Measurements from ENCODE around the gene EGLN1. TPM values are rescaled to one million over a fixed set of nuclear protein-coding genes. Genes with fewer than 3 reads are reported as not detected.
"Not testable (repeated sequence)": the region's sequence is repeated elsewhere in the genome, so short reads cannot be mapped to it uniquely, and the experiment has no call there.

Gene EGLN1
- total RNA-seq, 1 experiment from 2014 or later = 29.0 TPM

DNA sequence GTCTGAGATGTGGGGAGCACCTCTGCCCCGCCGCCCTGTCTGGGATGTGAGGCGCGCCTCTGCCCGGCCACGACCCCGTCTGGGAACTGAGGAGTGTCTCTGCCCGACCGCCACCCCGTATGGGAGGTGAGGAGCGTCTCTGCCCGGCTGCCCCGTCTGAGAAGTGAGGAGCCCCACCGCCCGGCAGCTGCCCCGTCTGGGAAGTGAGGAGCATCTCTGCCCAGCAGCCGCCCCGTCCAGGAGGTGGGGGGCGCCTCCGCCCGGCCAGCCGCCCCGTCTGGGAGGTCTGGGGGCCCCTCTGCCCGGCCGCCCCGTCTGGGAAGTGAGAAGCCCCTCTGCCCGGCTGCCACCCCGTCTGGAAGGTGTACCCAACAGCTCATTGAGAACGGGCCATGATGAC, 32.0 kb upstream of the EGLN1 start:
- BruUV-seq (replicated peaks); intact Hi-C loops (cut with micrococcal nuclease; ENCODE audit: unreplicated experiment): not testable (repeated sequence)

GRCh38 chr1:231446138-231446537, 24.1 kb upstream of the EGLN1 start:
- Histone ChIP-seq H3K9me3 (ENCODE audit: control insufficient read depth, insufficient read depth, low read depth, low read length) (no peaks in the 10 kb centered on the region), H3K4me3 (ENCODE audit: low read depth in 2 of 2, low read length in 2 of 2) (no peak overlapping the region), H3K27me3 (ENCODE audit: control insufficient read depth, insufficient read depth, low read length) (no peaks in the 10 kb centered on the region), H3K36me3 (ENCODE audit: control insufficient read depth, insufficient read depth, low read length) (no peaks in the 10 kb centered on the region), H3K4me1 (ENCODE audit: control insufficient read depth, insufficient read depth, low read length) (no peaks in the 10 kb centered on the region), H3K27ac (ENCODE audit: low read length) (no peak overlapping the region)
- CTCF ChIA-PET = interaction anchor here (0.7 kb wide), 1 partner anchor 18 kb away, joined by 4 read pairs; no protein-coding TSS in a partner anchor
- ATAC-seq = no peak
- no peak for TF ChIP-seq REST (IDR thresholded peaks at IDR 0.05; ENCODE audit: insufficient read depth in 1 of 2, low read depth in 2 of 2, low read length in 1 of 2)
- TF ChIP-seq, protein P1, sequence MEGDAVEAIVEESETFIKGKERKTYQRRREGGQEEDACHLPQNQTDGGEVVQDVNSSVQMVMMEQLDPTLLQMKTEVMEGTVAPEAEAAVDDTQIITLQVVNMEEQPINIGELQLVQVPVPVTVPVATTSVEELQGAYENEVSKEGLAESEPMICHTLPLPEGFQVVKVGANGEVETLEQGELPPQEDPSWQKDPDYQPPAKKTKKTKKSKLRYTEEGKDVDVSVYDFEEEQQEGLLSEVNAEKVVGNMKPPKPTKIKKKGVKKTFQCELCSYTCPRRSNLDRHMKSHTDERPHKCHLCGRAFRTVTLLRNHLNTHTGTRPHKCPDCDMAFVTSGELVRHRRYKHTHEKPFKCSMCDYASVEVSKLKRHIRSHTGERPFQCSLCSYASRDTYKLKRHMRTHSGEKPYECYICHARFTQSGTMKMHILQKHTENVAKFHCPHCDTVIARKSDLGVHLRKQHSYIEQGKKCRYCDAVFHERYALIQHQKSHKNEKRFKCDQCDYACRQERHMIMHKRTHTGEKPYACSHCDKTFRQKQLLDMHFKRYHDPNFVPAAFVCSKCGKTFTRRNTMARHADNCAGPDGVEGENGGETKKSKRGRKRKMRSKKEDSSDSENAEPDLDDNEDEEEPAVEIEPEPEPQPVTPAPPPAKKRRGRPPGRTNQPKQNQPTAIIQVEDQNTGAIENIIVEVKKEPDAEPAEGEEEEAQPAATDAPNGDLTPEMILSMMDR (IDR thresholded peaks at IDR 0.05) = no peak
- TF ChIP-seq SIN3A (IDR thresholded peaks at IDR 0.05; ENCODE audit: borderline replicate concordance, insufficient read depth, low read depth, low read length) = no peak
- no peak for TF ChIP-seq TCF7L2 (IDR thresholded peaks at IDR 0.05; ENCODE audit: low read depth, low read length)
- no peak for TF ChIP-seq POLR2AphosphoS5 (IDR thresholded peaks at IDR 0.05; ENCODE audit: low read depth, low read length)
- intact Hi-C loops (cut with micrococcal nuclease; ENCODE audit: unreplicated experiment) (no loop called here), in situ Hi-C loops (cut with HindIII; ENCODE audit: low pct_unique_long_range_greater_than_20kb, low sequenced_read_pairs) (no loop called here)
- no peak for DNase-seq (ENCODE audit: low read depth, low spot score)
- no TSS peak for BruUV-seq (replicated peaks)
- POLR2A ChIA-PET = no interaction called here

More for the DNA sequence above, 32.0 kb upstream of the EGLN1 start:
- H3K27me3 ChIP-seq (ENCODE audit: control insufficient read depth, insufficient read depth, low read length); H3K9me3 ChIP-seq (ENCODE audit: control insufficient read depth, insufficient read depth, low read depth, low read length); POLR2A ChIA-PET; ATAC-seq; H3K4me1 ChIP-seq (ENCODE audit: control insufficient read depth, insufficient read depth, low read length); DNase-seq (ENCODE audit: low read depth, low spot score); H3K4me3 ChIP-seq (ENCODE audit: low read depth in 2 of 2, low read length in 2 of 2); in situ Hi-C loops (cut with HindIII; ENCODE audit: low pct_unique_long_range_greater_than_20kb, low sequenced_read_pairs); CTCF ChIA-PET; H3K27ac ChIP-seq (ENCODE audit: low read length); H3K36me3 ChIP-seq (ENCODE audit: control insufficient read depth, insufficient read depth, low read length): not testable (repeated sequence)

- no peaks in the 10 kb centered on the region for H3K36me3 ChIP-seq (ENCODE audit: control insufficient read depth, insufficient read depth, low read length)
- in situ Hi-C loops (cut with HindIII; ENCODE audit: low pct_unique_long_range_greater_than_20kb, low sequenced_read_pairs) (no loop called here), intact Hi-C loops (cut with micrococcal nuclease; ENCODE audit: unreplicated experiment) (no loop called here)
- TF ChIP-seq POLR2AphosphoS5 (IDR thresholded peaks at IDR 0.05; ENCODE audit: low read depth, low read length) = no peak
- TF ChIP-seq TCF7L2 (IDR thresholded peaks at IDR 0.05; ENCODE audit: low read depth, low read length) = no peak
- TF ChIP-seq REST (IDR thresholded peaks at IDR 0.05; ENCODE audit: insufficient read depth in 1 of 2, low read depth in 2 of 2, low read length in 1 of 2) = no peak
- TF ChIP-seq, protein P1 (IDR thresholded peaks at IDR 0.05) = no peak
- TF ChIP-seq SIN3A (IDR thresholded peaks at IDR 0.05; ENCODE audit: borderline replicate concordance, insufficient read depth, low read depth, low read length) = no peak
- H3K27ac ChIP-seq (ENCODE audit: low read length) = no peak overlapping the region
- ATAC-seq (no peak), DNase-seq (ENCODE audit: low read depth, low spot score) (no peak)
- H3K4me3 ChIP-seq (ENCODE audit: low read depth in 2 of 2, low read length in 2 of 2) = no peak overlapping the region
- H3K27me3 ChIP-seq (ENCODE audit: control insufficient read depth, insufficient read depth, low read length) = no peaks in the 10 kb centered on the region
- BruUV-seq (replicated peaks) = no TSS peak
- ChIA-PET CTCF (no interaction called here), POLR2A (no interaction called here)
- no peaks in the 10 kb centered on the region for H3K9me3 ChIP-seq (ENCODE audit: control insufficient read depth, insufficient read depth, low read depth, low read length)
- H3K4me1 ChIP-seq (ENCODE audit: control insufficient read depth, insufficient read depth, low read length) = no peaks in the 10 kb centered on the region
Observed at GRCh38 chr1:231444059-231444458, 22.0 kb upstream of the EGLN1 start.
